ENCODE data around the gene FAM227A. TPM values are rescaled to one million over a fixed set of nuclear protein-coding genes. Genes with fewer than 3 reads are reported as not detected.
A peak's percentile ranks its signal among the peaks of the same experiment; 100 is the strongest.

Gene FAM227A
- total and polyA plus RNA-seq, 4 experiments from 2014 or later = 0.44 TPM; not detected in 3

DNA sequence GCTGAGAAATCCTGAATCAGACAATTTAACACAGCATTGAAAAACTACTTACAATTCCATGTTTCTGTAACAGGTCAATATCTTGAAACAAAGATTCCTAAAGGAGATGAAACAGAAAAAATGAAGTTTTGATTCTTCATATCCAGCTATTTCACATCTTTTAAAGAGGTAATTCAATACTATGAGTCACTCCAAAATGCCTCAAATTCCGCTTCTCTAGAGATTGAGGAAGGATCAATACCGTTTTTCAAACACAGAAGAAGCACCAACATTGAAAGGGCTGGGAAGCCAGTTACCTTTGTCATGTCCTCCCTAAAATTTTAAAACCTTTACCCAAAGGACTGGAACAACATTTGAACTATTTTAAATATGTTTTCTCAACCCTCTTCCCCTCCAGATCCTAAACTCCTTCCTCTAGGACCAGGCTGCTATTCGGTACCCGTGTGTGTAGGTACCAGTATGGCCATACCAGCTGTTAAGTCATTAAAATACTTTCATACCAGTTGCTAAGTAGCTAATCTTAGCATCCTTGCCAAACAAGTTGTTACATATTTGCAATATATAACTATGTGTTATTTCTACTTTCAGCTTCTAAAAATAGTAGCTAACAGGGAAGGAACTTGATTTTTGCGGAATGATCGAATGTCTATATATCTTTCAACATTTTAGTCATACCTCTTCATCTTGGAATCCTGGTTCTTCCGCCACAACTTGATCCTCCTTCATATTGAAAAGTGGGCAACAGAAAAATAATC lies 88.5 kb downstream of the FAM227A start:
- H3K4me3 ChIP-seq (ENCODE audit: low read length in 2 of 2) = no peak overlapping the region
- H3K27ac Mint-ChIP-seq = peak overlapping the region in 4 of 7 donors; percentile 1 to 44 (median 16)
- peaks cover 12 to 24% (median 17%) of the 10 kb centered on the region in 4 donors for H3K4me1 Mint-ChIP-seq
- DNase-seq = no peak
- CTCF ChIA-PET (ENCODE audit: partially characterized antibody) = no interaction called here
- H3K27me3 ChIP-seq (ENCODE audit: insufficient read depth, low read length) = no peaks in the 10 kb centered on the region
- peak overlapping the region in 2 of 8 donors; percentile 5 to 6 for H3K4me3 Mint-ChIP-seq
- intact Hi-C loops (cut with micrococcal nuclease) = no loop called here
- H3K36me3 ChIP-seq (ENCODE audit: insufficient read depth, low read length) = no peaks in the 10 kb centered on the region
- no peaks in the 10 kb centered on the region for H3K9me3 Mint-ChIP-seq
- H3K4me1 ChIP-seq (ENCODE audit: insufficient read depth, low read length) = peaks cover 17% of the 10 kb centered on the region
- H3K27me3 Mint-ChIP-seq = no peaks in the 10 kb centered on the region
- POLR2A ChIA-PET (ENCODE audit: partially characterized antibody) = no interaction called here
- H3K36me3 Mint-ChIP-seq = peaks cover 0 to 2% of the 10 kb centered on the region in 2 donors
- H3K27ac ChIP-seq (ENCODE audit: low read depth, low read length) = no peak overlapping the region
- H3K9me3 ChIP-seq (ENCODE audit: control insufficient read depth in 1 of 2, low read length in 2 of 2) = no peaks in the 10 kb centered on the region

DNA sequence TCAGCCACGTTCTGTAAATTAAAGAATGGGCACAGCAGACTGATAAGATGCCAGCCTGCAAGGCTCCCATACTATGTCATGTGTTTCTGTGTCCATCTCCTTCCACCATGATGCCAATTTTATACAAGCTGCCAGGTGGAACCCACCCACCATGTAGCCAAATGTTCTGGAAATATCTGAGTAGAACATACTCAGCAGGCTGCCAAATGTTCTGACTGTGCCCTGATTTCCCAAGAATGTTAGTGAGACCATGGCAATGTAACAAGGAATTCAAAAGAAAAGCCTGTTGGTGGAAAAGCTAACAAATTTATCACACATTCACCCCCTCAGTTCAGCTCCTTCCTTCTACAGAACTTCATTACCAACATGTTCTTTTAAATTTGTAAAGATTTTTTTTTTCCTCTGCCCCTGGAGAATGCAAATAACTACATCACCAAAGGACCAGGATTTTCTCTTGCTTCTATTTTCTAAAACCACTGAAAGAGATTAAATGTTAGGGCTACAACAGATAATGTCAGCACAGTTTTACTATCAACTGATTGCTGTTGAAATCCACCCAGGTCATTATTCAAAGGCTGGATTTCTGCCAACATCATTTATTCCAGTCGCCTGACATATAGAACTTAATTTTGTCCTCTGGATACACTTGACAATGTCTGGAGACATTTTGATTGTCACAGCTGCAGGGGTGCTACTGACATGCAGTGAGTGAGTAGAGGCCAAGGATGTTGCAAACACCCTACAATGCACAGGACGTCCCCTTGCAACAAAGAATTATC lies 89.3 kb downstream of the FAM227A start:
- Histone ChIP-seq H3K27me3 (ENCODE audit: insufficient read depth, low read length) (no peaks in the 10 kb centered on the region), H3K4me3 (ENCODE audit: low read length in 2 of 2) (no peak overlapping the region), H3K4me1 (ENCODE audit: insufficient read depth, low read length) (peaks cover 17% of the 10 kb centered on the region), H3K9me3 (ENCODE audit: control insufficient read depth in 1 of 2, low read length in 2 of 2) (no peaks in the 10 kb centered on the region), H3K27ac (ENCODE audit: low read depth, low read length) (no peak overlapping the region), H3K36me3 (ENCODE audit: insufficient read depth, low read length) (no peaks in the 10 kb centered on the region)
- H3K4me1 Mint-ChIP-seq = peaks cover 12 to 24% (median 17%) of the 10 kb centered on the region in 4 donors
- peak overlapping the region in 1 of 7 donors; percentile 52 for H3K27ac Mint-ChIP-seq
- intact Hi-C loops (cut with micrococcal nuclease) = no loop called here
- ChIA-PET POLR2A (ENCODE audit: partially characterized antibody) (no interaction called here), CTCF (ENCODE audit: partially characterized antibody) (no interaction called here)
- H3K4me3 Mint-ChIP-seq = no peak overlapping the region
- no peaks in the 10 kb centered on the region for H3K27me3 Mint-ChIP-seq
- no peak for DNase-seq
- H3K9me3 Mint-ChIP-seq = no peaks in the 10 kb centered on the region
- peaks cover 0 to 2% of the 10 kb centered on the region in 2 donors for H3K36me3 Mint-ChIP-seq

DNA sequence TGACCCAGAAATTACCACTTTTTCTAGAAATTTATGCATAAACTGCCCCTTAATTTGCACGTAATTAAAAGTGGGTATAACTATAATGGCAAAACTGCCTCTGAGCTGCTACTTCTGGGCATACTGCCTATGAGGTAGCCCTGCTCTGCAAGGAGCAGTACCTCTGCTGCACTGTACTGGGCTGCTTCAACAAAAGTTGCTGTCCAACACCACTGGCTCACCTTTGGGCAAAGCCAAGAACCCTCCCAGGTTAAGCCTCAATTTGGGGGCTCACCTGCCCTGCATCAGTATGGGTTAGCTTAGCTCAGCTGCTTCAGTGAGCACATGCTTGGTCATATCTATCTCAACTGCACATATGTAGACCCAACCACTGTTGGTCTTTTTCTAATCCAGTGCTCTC lies 90.8 kb downstream of the FAM227A start:
- no peaks in the 10 kb centered on the region for H3K27me3 Mint-ChIP-seq
- no peak for DNase-seq
- no peak overlapping the region for H3K4me3 Mint-ChIP-seq
- intact Hi-C loops (cut with micrococcal nuclease) = no loop called here
- H3K4me1 Mint-ChIP-seq = peaks cover 3 to 12% (median 6%) of the 10 kb centered on the region in 4 donors
- Histone ChIP-seq H3K4me3 (ENCODE audit: low read length in 2 of 2) (no peak overlapping the region), H3K4me1 (ENCODE audit: insufficient read depth, low read length) (peaks cover 6% of the 10 kb centered on the region), H3K27me3 (ENCODE audit: insufficient read depth, low read length) (no peaks in the 10 kb centered on the region), H3K27ac (ENCODE audit: low read depth, low read length) (no peak overlapping the region), H3K36me3 (ENCODE audit: insufficient read depth, low read length) (no peaks in the 10 kb centered on the region), H3K9me3 (ENCODE audit: control insufficient read depth in 1 of 2, low read length in 2 of 2) (no peaks in the 10 kb centered on the region)
- H3K27ac Mint-ChIP-seq = no peak overlapping the region
- no peaks in the 10 kb centered on the region for H3K36me3 Mint-ChIP-seq
- no peaks in the 10 kb centered on the region for H3K9me3 Mint-ChIP-seq
- POLR2A ChIA-PET (ENCODE audit: partially characterized antibody) = no interaction called here
- CTCF ChIA-PET (ENCODE audit: partially characterized antibody) = interaction anchor here (1.4 kb wide), 1 partner anchor 513 kb away, joined by 6 read pairs; no protein-coding TSS in a partner anchor

DNA sequence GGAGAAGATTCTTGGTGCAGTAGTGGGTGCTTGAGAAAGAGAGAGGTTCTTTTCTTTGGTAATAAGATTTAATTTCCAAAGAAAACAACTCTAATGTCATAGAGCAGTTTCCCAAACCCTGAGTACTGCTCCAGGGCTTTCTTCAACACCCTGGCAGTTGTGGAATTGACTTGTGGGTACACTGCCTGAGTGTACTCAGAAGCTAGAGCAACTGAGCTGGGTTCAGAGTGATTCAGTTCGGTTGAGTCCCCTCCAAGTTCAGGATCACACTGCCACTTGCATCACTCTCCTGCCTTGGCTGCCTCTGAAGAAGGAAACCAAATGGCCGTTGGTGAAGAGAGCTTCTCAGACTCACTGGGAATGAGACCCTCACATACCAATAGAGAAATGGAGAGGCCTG lies 91.5 kb downstream of the FAM227A start:
- no peak overlapping the region for H3K4me3 ChIP-seq (ENCODE audit: low read length in 2 of 2)
- H3K9me3 ChIP-seq (ENCODE audit: control insufficient read depth in 1 of 2, low read length in 2 of 2) = no peaks in the 10 kb centered on the region
- Mint-ChIP-seq H3K36me3 (no peaks in the 10 kb centered on the region), H3K4me1 (peaks cover 3 to 6% (median 5%) of the 10 kb centered on the region in 4 donors), H3K27me3 (no peaks in the 10 kb centered on the region), H3K9me3 (no peaks in the 10 kb centered on the region), H3K27ac (no peak overlapping the region), H3K4me3 (no peak overlapping the region)
- intact Hi-C loops (cut with micrococcal nuclease) = no loop called here
- POLR2A ChIA-PET (ENCODE audit: partially characterized antibody) = no interaction called here
- no peak overlapping the region for H3K27ac ChIP-seq (ENCODE audit: low read depth, low read length)
- H3K4me1 ChIP-seq (ENCODE audit: insufficient read depth, low read length) = peaks cover 4% of the 10 kb centered on the region
- H3K36me3 ChIP-seq (ENCODE audit: insufficient read depth, low read length) = no peaks in the 10 kb centered on the region
- DNase-seq = no peak
- CTCF ChIA-PET (ENCODE audit: partially characterized antibody) = interaction anchor here (1.4 kb wide), 1 partner anchor 512 kb away, joined by 6 read pairs; no protein-coding TSS in a partner anchor
- no peaks in the 10 kb centered on the region for H3K27me3 ChIP-seq (ENCODE audit: insufficient read depth, low read length)

DNA sequence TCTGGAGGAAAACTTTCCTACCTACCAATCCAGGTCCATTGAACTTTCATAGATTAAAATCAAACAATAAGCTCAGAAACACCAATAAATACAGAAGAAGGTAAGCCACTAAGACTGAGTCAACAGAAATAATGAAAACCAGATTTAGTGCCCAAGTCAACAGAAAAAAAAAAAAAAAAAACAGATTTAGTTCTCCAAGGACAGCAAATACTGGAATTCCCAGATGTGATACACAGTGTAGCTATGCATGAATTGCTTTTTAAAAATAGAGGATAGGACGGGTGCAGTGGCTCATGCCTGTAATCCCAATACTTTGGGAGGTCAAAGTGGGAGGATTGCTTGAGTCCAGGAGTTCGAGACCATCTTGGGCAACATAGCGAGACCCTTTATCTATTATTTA lies 101.9 kb downstream of the FAM227A start:
- Histone ChIP-seq H3K9me3 (ENCODE audit: control insufficient read depth in 1 of 2, low read length in 2 of 2) (no peaks in the 10 kb centered on the region), H3K36me3 (ENCODE audit: insufficient read depth, low read length) (no peaks in the 10 kb centered on the region), H3K4me1 (ENCODE audit: insufficient read depth, low read length) (no peaks in the 10 kb centered on the region), H3K27ac (ENCODE audit: low read depth, low read length) (no peak overlapping the region), H3K27me3 (ENCODE audit: insufficient read depth, low read length) (no peaks in the 10 kb centered on the region), H3K4me3 (ENCODE audit: low read length in 2 of 2) (no peak overlapping the region)
- POLR2A ChIA-PET (ENCODE audit: partially characterized antibody) = no interaction called here
- Mint-ChIP-seq H3K4me1 (no peaks in the 10 kb centered on the region), H3K9me3 (no peaks in the 10 kb centered on the region), H3K4me3 (no peak overlapping the region), H3K27me3 (no peaks in the 10 kb centered on the region), H3K27ac (no peak overlapping the region), H3K36me3 (no peaks in the 10 kb centered on the region)
- CTCF ChIA-PET (ENCODE audit: partially characterized antibody) = no interaction called here
- intact Hi-C loops (cut with micrococcal nuclease) = no loop called here
- DNase-seq = no peak

DNA sequence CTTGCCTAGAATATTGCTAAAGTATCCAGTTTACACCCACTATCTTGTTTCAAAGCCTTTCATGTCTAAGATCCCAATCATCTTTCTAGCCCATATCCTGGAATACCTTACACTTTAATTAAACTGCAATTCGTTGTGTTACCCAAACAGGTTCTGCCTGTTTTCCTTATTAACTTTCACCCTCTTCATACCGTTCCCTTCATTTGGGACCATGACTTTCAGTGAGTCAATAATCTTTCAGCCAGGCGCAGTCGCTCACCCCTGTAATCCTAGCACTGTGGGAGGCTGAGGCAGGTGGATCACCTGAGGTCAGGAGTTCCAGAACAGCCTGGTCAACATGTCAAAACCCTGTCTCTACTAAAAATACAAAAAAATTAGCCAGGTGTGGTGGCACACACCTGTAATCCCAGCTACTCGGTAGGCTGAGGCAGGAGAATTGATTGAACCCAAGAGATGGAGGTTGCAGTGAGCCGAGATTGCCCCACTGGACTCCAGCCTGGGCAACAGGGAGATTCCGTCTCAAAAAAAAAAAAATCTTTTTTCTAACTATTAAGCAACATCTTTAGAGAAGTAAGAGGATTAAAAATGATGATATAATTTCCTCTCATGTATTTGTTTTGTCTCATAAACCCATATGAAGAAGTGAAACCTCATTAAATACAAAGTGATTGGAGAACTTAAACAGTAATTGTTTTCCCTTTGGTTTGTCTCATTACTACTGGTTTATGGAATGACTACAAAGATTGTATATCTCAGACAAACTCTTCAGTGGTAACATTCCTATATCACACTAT lies 106.9 kb downstream of the FAM227A start:
- no peak overlapping the region for H3K27ac Mint-ChIP-seq

DNA sequence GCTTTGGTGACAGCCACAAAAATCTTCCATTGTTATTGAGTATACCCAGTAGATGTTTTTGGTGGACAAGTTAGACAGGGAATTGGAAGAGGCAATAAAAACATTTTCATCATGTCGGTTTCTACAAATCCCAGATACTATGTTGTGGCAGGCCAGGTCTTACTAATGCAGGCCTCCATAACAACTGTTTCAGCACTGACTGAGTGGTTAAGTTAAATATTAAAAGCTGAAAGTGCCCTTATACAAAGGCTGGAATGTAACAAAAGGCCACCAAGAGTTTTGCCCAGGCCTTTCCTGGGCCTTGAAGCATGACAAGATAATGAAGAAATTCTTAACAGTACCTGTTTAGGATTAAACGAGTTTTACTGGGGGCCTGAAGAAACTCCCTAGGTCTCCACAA lies 115.5 kb downstream of the FAM227A start:
- H3K4me1 ChIP-seq (ENCODE audit: insufficient read depth, low read length) = no peaks in the 10 kb centered on the region
- no peaks in the 10 kb centered on the region for H3K27me3 ChIP-seq (ENCODE audit: insufficient read depth, low read length)
- H3K36me3 ChIP-seq (ENCODE audit: insufficient read depth, low read length) = no peaks in the 10 kb centered on the region
- Mint-ChIP-seq H3K27ac (no peak overlapping the region), H3K4me1 (no peaks in the 10 kb centered on the region), H3K27me3 (no peaks in the 10 kb centered on the region), H3K36me3 (peaks cover 0 to 8% of the 10 kb centered on the region in 2 donors), H3K4me3 (no peak overlapping the region), H3K9me3 (peaks cover 3 to 30% (median 17%) of the 10 kb centered on the region in 8 donors)
- DNase-seq = no peak
- POLR2A ChIA-PET (ENCODE audit: partially characterized antibody) = no interaction called here
- no peak overlapping the region for H3K27ac ChIP-seq (ENCODE audit: low read depth, low read length)
- CTCF ChIA-PET (ENCODE audit: partially characterized antibody) = no interaction called here
- H3K9me3 ChIP-seq (ENCODE audit: control insufficient read depth in 1 of 2, low read length in 2 of 2) = no peaks in the 10 kb centered on the region
- H3K4me3 ChIP-seq (ENCODE audit: low read length in 2 of 2) = no peak overlapping the region
- intact Hi-C loops (cut with micrococcal nuclease) = no loop called here

More for the DNA sequence above, 106.9 kb downstream of the FAM227A start:
- no peaks in the 10 kb centered on the region for H3K36me3 ChIP-seq (ENCODE audit: insufficient read depth, low read length)
- no peak overlapping the region for H3K4me3 ChIP-seq (ENCODE audit: low read length in 2 of 2)
- no peaks in the 10 kb centered on the region for H3K9me3 ChIP-seq (ENCODE audit: control insufficient read depth in 1 of 2, low read length in 2 of 2)
- H3K4me3 Mint-ChIP-seq = no peak overlapping the region
- no peaks in the 10 kb centered on the region for H3K27me3 Mint-ChIP-seq
- intact Hi-C loops (cut with micrococcal nuclease) = no loop called here
- ChIA-PET POLR2A (ENCODE audit: partially characterized antibody) (no interaction called here), CTCF (ENCODE audit: partially characterized antibody) (no interaction called here)
- no peaks in the 10 kb centered on the region for H3K4me1 Mint-ChIP-seq
- H3K4me1 ChIP-seq (ENCODE audit: insufficient read depth, low read length) = no peaks in the 10 kb centered on the region
- DNase-seq = no peak
- H3K36me3 Mint-ChIP-seq = peaks cover 0 to 1% of the 10 kb centered on the region in 2 donors
- no peak overlapping the region for H3K27ac ChIP-seq (ENCODE audit: low read depth, low read length)
- H3K9me3 Mint-ChIP-seq = peaks cover 0 to 7% (median 3%) of the 10 kb centered on the region in 8 donors
- H3K27me3 ChIP-seq (ENCODE audit: insufficient read depth, low read length) = no peaks in the 10 kb centered on the region

Measured in CD4-positive, alpha-beta memory T cell (primary cell).